GM12878 (cell line): Measurements from ENCODE around the gene WDR86. TPM values are rescaled to one million over a fixed set of nuclear protein-coding genes. Genes with fewer than 3 reads are reported as not detected.

Experiments
- ATAC-seq: fragments of 200-7000 bp; cut with Tn5 transposase; 3 replicates; pipeline ENCODE4 v1.9.1; 2020; ENCODE audit warnings: mild to moderate bottlenecking, moderate library complexity
- BruUV-seq: library from RNA; stranded (reverse); fragments of 400-500 nt; replicated peaks from 2 replicates; lab custom pipeline; 2021; lab: Mats Ljungman, UMichigan
- CTCF ChIA-PET: fragments of 300-600 bp; sonication (Branson Sonifier 250); formaldehyde crosslinking; extraction: SDS; loops from one replicate; lab custom pipeline; 2021; ENCODE audit warnings: inconsistent platforms; lab: Yijun Ruan, JAX
- POLR2A ChIA-PET: fragments of 350-600 bp; formaldehyde crosslinking; extraction: SDS; loops from one replicate; lab custom pipeline; 2021; ENCODE audit warnings: inconsistent platforms; lab: Charles Lee
- RAD21 ChIA-PET: fragments of 300-600 bp; sonication (Branson Sonifier 250); formaldehyde crosslinking; loops from one replicate; lab custom pipeline; 2023; ENCODE audit warnings: antibody characterized with exemption; ENCODE audit not compliant: unreplicated experiment; lab: Charles Lee
- SMC1A ChIA-PET: fragments of 300-600 bp; sonication (Branson Sonifier 250); formaldehyde crosslinking; loops from one replicate; lab custom pipeline; 2023; ENCODE audit not compliant: unreplicated experiment, uncharacterized antibody; lab: Charles Lee
- DNase-seq: peaks from one replicate; pipeline ENCODE4 v3.0.0-alpha.2; 2011; ENCODE audit warnings: low read depth, low spot score
- FAIRE-seq: peaks from 3 replicates; lab custom pipeline; 2011; peaks lifted over from hg19 to GRCh38; lab: Jason Lieb, UNC
- H2AFZ ChIP-seq: 2 replicates; pipeline ENCODE4 v1.6.0; 2011; ENCODE audit warnings: low read depth, low read length, control low read depth; ENCODE audit not compliant: control insufficient read depth
- H3K27ac ChIP-seq: 2 replicates; pipeline ENCODE4 v1.5.1; 2011; ENCODE audit warnings: control low read depth; ENCODE audit not compliant: control insufficient read depth, insufficient read depth
- H3K27me3 ChIP-seq, 2 experiments: replicated peaks in 1 of 2; 2 replicates each; pipeline versions ENCODE4 v1.6.0 to v1.6.1; 2011; ENCODE audit warnings: low read length in 1 of 2; ENCODE audit not compliant: control insufficient read depth in 2 of 2, insufficient read depth in 2 of 2
- H3K36me3 ChIP-seq, 2 experiments: 2 replicates each; pipeline ENCODE4 v1.5.1; 2011; ENCODE audit warnings: low read length in 1 of 2; ENCODE audit not compliant: control insufficient read depth in 2 of 2, insufficient read depth in 2 of 2
- H3K4me1 ChIP-seq: 2 replicates; pipeline ENCODE4 v1.6.1; 2011; ENCODE audit warnings: mild to moderate bottlenecking, low read length, moderate library complexity, mixed read lengths; ENCODE audit not compliant: control insufficient read depth, insufficient read depth
- H3K4me2 ChIP-seq: 2 replicates; pipeline ENCODE4 v1.6.0; 2011; ENCODE audit warnings: control low read depth; ENCODE audit not compliant: control insufficient read depth, insufficient read depth
- H3K4me3 ChIP-seq: fragments of 200-600 bp; sonication (generic); 2 replicates; pipeline ENCODE4 v1.5.1; 2016
- H3K79me2 ChIP-seq: 2 replicates; pipeline ENCODE4 v1.6.0; 2011; ENCODE audit warnings: low read length; ENCODE audit not compliant: control insufficient read depth, insufficient read depth
- H3K9ac ChIP-seq: 2 replicates; pipeline ENCODE4 v1.8.0; 2011; ENCODE audit warnings: low read length, control low read depth, mixed read lengths; ENCODE audit not compliant: control insufficient read depth, insufficient read depth
- H3K9me3 ChIP-seq: replicated peaks from 3 replicates; pipeline ENCODE4 v1.5.1; 2011; ENCODE audit warnings: mild to moderate bottlenecking, low read length; ENCODE audit not compliant: control insufficient read depth, insufficient read depth
- H4K20me1 ChIP-seq: 2 replicates; pipeline ENCODE4 v1.6.0; 2011; ENCODE audit not compliant: control insufficient read depth, insufficient read depth
- BRCA1 ChIP-seq: IDR thresholded peaks from 2 replicates; pipeline ENCODE4 v1.6.1; 2011; ENCODE audit warnings: low read depth, low read length, improper control_type of control experiment
- CBX5 ChIP-seq: sonication (generic); IDR thresholded peaks from 2 replicates; pipeline ENCODE4 v1.6.1; 2016; ENCODE audit warnings: low read depth, moderate library complexity, mild to moderate bottlenecking, inconsistent platforms
- CHD4 ChIP-seq: fragments of 200-600 bp; sonication (generic); IDR thresholded peaks from 2 replicates; pipeline ENCODE4 v1.6.1; 2016; ENCODE audit warnings: mild to moderate bottlenecking
- EGR1 ChIP-seq, 2 experiments: IDR thresholded peaks; 1 replicate in 1 of 2; 2 replicates in 1 of 2; pipeline ENCODE4 v1.6.1; 2011 to 2012; ENCODE audit warnings: low read depth in 2 of 2, low read length in 2 of 2, borderline replicate concordance in 1 of 2, mild to moderate bottlenecking in 1 of 2, moderate library complexity in 1 of 2
- HDGF ChIP-seq: fragments of 450-650 bp; IDR thresholded peaks from 2 replicates; pipeline ENCODE4 v1.6.1; 2016; ENCODE audit warnings: antibody characterized with exemption
- MLLT1 ChIP-seq: fragments of 450-650 bp; IDR thresholded peaks from 2 replicates; pipeline ENCODE4 v1.6.1; 2016; ENCODE audit warnings: mild to moderate bottlenecking
- MXI1 ChIP-seq: fragments of 150-350 bp; IDR thresholded peaks from 2 replicates; pipeline ENCODE4 v1.6.1; 2011; ENCODE audit warnings: low read depth, mild to moderate bottlenecking, inconsistent platforms, low read length, improper control_type of control experiment
- NFIC ChIP-seq: IDR thresholded peaks from 2 replicates; pipeline ENCODE4 v1.6.1; 2012; ENCODE audit warnings: low read depth, mild to moderate bottlenecking, inconsistent platforms, low read length, moderate library complexity
- RFX5 ChIP-seq: IDR thresholded peaks from 2 replicates; pipeline ENCODE4 v1.6.1; 2011; ENCODE audit warnings: low read depth, low read length, improper control_type of control experiment
- RUNX3 ChIP-seq: IDR thresholded peaks from 2 replicates; pipeline ENCODE4 v1.6.1; 2012; ENCODE audit warnings: low read length, inconsistent platforms
- SIX5 ChIP-seq: IDR thresholded peaks from 2 replicates; pipeline ENCODE4 v1.6.1; 2011; ENCODE audit warnings: mild to moderate bottlenecking, low read depth, low read length, moderate library complexity; ENCODE audit not compliant: severe bottlenecking
- SMC3 ChIP-seq: IDR thresholded peaks from 2 replicates; pipeline ENCODE4 v1.6.1; 2011; ENCODE audit warnings: low read length, improper control_type of control experiment, borderline replicate concordance
- STAT1 ChIP-seq: fragments of 450-650 bp; conservative IDR thresholded peaks from 2 replicates; pipeline ENCODE4 v1.6.1; 2014; ENCODE audit warnings: antibody characterized with exemption, mild to moderate bottlenecking
- SUZ12 ChIP-seq: fragments of 200-600 bp; sonication (generic); IDR thresholded peaks from one replicate; pipeline ENCODE4 v1.6.1; 2018; ENCODE audit warnings: antibody characterized with exemption, mild to moderate bottlenecking; ENCODE audit not compliant: unreplicated experiment
- TARDBP ChIP-seq: IDR thresholded peaks from 2 replicates; pipeline ENCODE4 v1.6.1; 2016; ENCODE audit warnings: borderline replicate concordance
- ZNF207 ChIP-seq: fragments of 450-650 bp; IDR thresholded peaks from 2 replicates; pipeline ENCODE4 v1.6.1; 2014; ENCODE audit warnings: antibody characterized with exemption, mild to moderate bottlenecking, borderline replicate concordance
- ZSCAN29 ChIP-seq: fragments of 450-650 bp; IDR thresholded peaks from 2 replicates; pipeline ENCODE4 v1.6.1; 2017; ENCODE audit warnings: mild to moderate bottlenecking, moderate library complexity
- WGBS: methylation state at CpG from one replicate; pipeline ENCODE4 v1.1.6; 2016; ENCODE audit warnings: low lambda C conversion rate; ENCODE audit not compliant: insufficient replicate concordance, insufficient coverage; ENCODE audit errors: missing lambda C conversion rate; 5-methylcytosine and 5-hydroxymethylcytosine counted together
- in situ Hi-C: fragments of 300-500 bp; cut with MboI; formaldehyde crosslinking; loops from 9 replicates; pipeline ENCODE4 v1.14.3; 2018; ENCODE audit warnings: mixed read lengths
- intact Hi-C: fragments of 100-400 bp; cut with micrococcal nuclease; formaldehyde crosslinking; loops from one replicate; pipeline ENCODE4 v1.14.2; 2022; ENCODE audit not compliant: unreplicated experiment
- polyA plus RNA-seq, 11 experiments: library from polyadenylated mRNA; depleted of rRNA in 4 of 11; unstranded in 6 of 11; stranded (reverse) in 5 of 11; fragments of >200 nt; fragmentation: Nextera tagmentation in 4 of 11; fragmentation: Illumina TruSeq in 1 of 11; extraction: Ambion mirVana in 4 of 11; extraction: Trizol in 1 of 11; gene quantifications; 1 replicate in 1 of 11; 2 replicates in 10 of 11; pipeline versions ENCODE4 v1.2.1 to v1.2.3, GENCODE V29; 2011 to 2016; ENCODE audit warnings: inconsistent platforms in 2 of 11, missing spikeins in 2 of 11, low read depth in 1 of 11
- total RNA-seq, 4 experiments: library from RNA; depleted of rRNA in 3 of 4; stranded (reverse); fragments of >200 nt in 3 of 4; fragmentation: Illumina TruSeq in 1 of 4; extraction: Trizol in 1 of 4; gene quantifications; 2 replicates each; pipeline versions ENCODE4 v1.2.1 to v1.2.3, GENCODE V29; 2013 to 2021
- TF ChIP-seq, protein P1 (sequence below): fragments of 450-650 bp; IDR thresholded peaks from 2 replicates; pipeline ENCODE4 v1.6.1; 2017; ENCODE audit warnings: borderline replicate concordance

WDR86 gene
- total and polyA plus RNA-seq, 10 of the 15 experiments (the other 5 are each of a cell fraction or from before 2014, with no cell fraction given) = 0.05 to 0.19 (median 0.15) TPM; not detected in 7

- H3K4me3 ChIP-seq = no peak overlapping the region
- H3K4me1 ChIP-seq = no peaks in the 10 kb centered on the region
- TF ChIP-seq RUNX3 (no peak), NFIC (no peak), EGR1 (IDR thresholded peaks at IDR 0.05; ENCODE audit: borderline replicate concordance in 1 of 2, low read depth in 2 of 2, low read length in 2 of 2) (no peak), RFX5 (no peak), MXI1 (no peak), ZNF207 (no peak), CBX5 (no peak), TARDBP (no peak), MLLT1 (no peak), BRCA1 (no peak), SMC3 (no peak), STAT1 (no peak), CHD4 (no peak), SIX5 (no peak), ZSCAN29 (no peak), HDGF (no peak), SUZ12 (no peak)
- TF ChIP-seq, protein P1, sequence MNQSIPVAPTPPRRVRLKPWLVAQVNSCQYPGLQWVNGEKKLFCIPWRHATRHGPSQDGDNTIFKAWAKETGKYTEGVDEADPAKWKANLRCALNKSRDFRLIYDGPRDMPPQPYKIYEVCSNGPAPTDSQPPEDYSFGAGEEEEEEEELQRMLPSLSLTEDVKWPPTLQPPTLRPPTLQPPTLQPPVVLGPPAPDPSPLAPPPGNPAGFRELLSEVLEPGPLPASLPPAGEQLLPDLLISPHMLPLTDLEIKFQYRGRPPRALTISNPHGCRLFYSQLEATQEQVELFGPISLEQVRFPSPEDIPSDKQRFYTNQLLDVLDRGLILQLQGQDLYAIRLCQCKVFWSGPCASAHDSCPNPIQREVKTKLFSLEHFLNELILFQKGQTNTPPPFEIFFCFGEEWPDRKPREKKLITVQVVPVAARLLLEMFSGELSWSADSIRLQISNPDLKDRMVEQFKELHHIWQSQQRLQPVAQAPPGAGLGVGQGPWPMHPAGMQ = no peak
- no peak overlapping the region for H3K4me2 ChIP-seq
- no peak overlapping the region for H3K27ac ChIP-seq
- ChIA-PET RAD21 (interaction anchor here (1.1 to 1.6 kb wide), 3 partner anchors 15 to 391 kb away, joined by 3 to 7 read pairs (median 3); no protein-coding TSS in a partner anchor), CTCF (interaction anchor here (0.9 to 2.9 kb wide), 8 partner anchors 10 to 390 kb away, joined by 3 to 25 read pairs (median 7); no protein-coding TSS in a partner anchor), POLR2A (no interaction called here), SMC1A (interaction anchor here (0.8 to 1.8 kb wide), 3 partner anchors 82 to 266 kb away, joined by 3 to 8 read pairs (median 6); no protein-coding TSS in a partner anchor)
- no peak overlapping the region for H2AFZ ChIP-seq
- no TSS peak for BruUV-seq
- H3K9ac ChIP-seq = no peak overlapping the region
- ATAC-seq (no peak), DNase-seq (no peak), FAIRE-seq (no peak)
- no peaks in the 10 kb centered on the region for H3K79me2 ChIP-seq
- no peaks in the 10 kb centered on the region; the same call in 1 of the 3 replicates for H3K9me3 ChIP-seq
- intact Hi-C loops = loop anchor here (5.0 kb wide), 1 partner anchor 265 kb away; no protein-coding TSS in a partner anchor
- H4K20me1 ChIP-seq = no peaks in the 10 kb centered on the region
- in situ Hi-C loops = loop anchor here (5.0 to 10.0 kb wide), 2 partner anchors 78 to 385 kb away; partner anchors contain the start of gene CRYGN
- H3K27me3 ChIP-seq = no peaks in the 10 kb centered on the region
- peaks cover 0 to 17% of the 10 kb centered on the region in 2 experiments; a peak in 2 of 4 replicates for H3K36me3 ChIP-seq
- WGBS = 65% methylated on average over 4 of the region's 4 CpGs
Observed at GRCh38 chr7:151367284-151367683, 42.6 kb downstream of the WDR86 start.
